Endothelial cell of umbilical vein (primary cell): ENCODE data around the gene TIMM10. TPM values are rescaled to one million over a fixed set of nuclear protein-coding genes. Genes with fewer than 3 reads are reported as not detected.

Source experiments
- BruUV-seq: library from RNA; stranded (reverse); fragments of 400-500 nt; replicated peaks from 2 replicates; lab custom pipeline; 2021; lab: Mats Ljungman, UMichigan
- CTCF ChIA-PET: fragments of 300-600, 350-600 bp; sonication (Branson Sonifier 250); formaldehyde crosslinking; loops from one replicate; lab custom pipeline; 2021; ENCODE audit warnings: antibody characterized with exemption, inconsistent platforms; lab: Charles Lee
- POLR2A ChIA-PET: fragments of 300-600, 350-600 bp; sonication (Branson Sonifier 250); formaldehyde crosslinking; loops from one replicate; lab custom pipeline; 2021; ENCODE audit warnings: antibody characterized with exemption, inconsistent platforms; lab: Charles Lee
- DNase-seq: peaks from one replicate; pipeline ENCODE4 v3.0.0-alpha.2; 2011; ENCODE audit warnings: low read depth, low spot score
- FAIRE-seq: peaks from 2 replicates; lab custom pipeline; 2011; peaks lifted over from hg19 to GRCh38; lab: Jason Lieb, UNC
- H2AFZ ChIP-seq: 2 replicates; pipeline ENCODE4 v1.6.0; 2012; ENCODE audit warnings: low read depth, low read length, control low read depth, inconsistent platforms
- H3K27ac ChIP-seq: 2 replicates; pipeline ENCODE4 v1.5.1; 2011; ENCODE audit warnings: low read depth, mild to moderate bottlenecking, control low read depth, low read length, moderate library complexity; ENCODE audit not compliant: insufficient read depth
- H3K27me3 ChIP-seq, 2 experiments: 2 replicates each; pipeline versions ENCODE4 v1.6.0 to v1.6.1; 2011; ENCODE audit warnings: low read length in 2 of 2, mixed read lengths in 1 of 2; ENCODE audit not compliant: control insufficient read depth in 2 of 2, insufficient read depth in 2 of 2
- H3K36me3 ChIP-seq, 2 experiments: 2 replicates in 1 of 2; 3 replicates in 1 of 2; pipeline ENCODE4 v1.5.1; 2011; ENCODE audit warnings: low read length in 2 of 2, mild to moderate bottlenecking in 1 of 2, moderate library complexity in 1 of 2; ENCODE audit not compliant: control insufficient read depth in 2 of 2, insufficient read depth in 2 of 2; ENCODE audit errors: extremely low read depth in 1 of 2
- H3K4me1 ChIP-seq: 3 replicates; pipeline ENCODE4 v1.5.1; 2011; ENCODE audit warnings: mild to moderate bottlenecking, low read length; ENCODE audit not compliant: control insufficient read depth, insufficient read depth; ENCODE audit errors: extremely low read depth
- H3K4me2 ChIP-seq: 2 replicates; pipeline ENCODE4 v1.6.1; 2011; ENCODE audit warnings: low read length, control low read depth, mixed read lengths; ENCODE audit not compliant: insufficient read depth
- H3K4me3 ChIP-seq, 3 experiments: fragments of 200-600 bp in 1 of 3; sonication (generic), shearing (Covaris generic) in 1 of 3; replicated peaks in 1 of 3; 2 replicates each; pipeline ENCODE4 v1.5.1; 2011 to 2016; ENCODE audit warnings: control low read depth in 3 of 3, low read length in 3 of 3, mild to moderate bottlenecking in 2 of 3, inconsistent platforms in 1 of 3, low read depth in 1 of 3, moderate library complexity in 1 of 3; ENCODE audit not compliant: insufficient read depth in 1 of 3
- H3K79me2 ChIP-seq: 2 replicates; pipeline ENCODE4 v1.6.0; 2012; ENCODE audit warnings: low read length, inconsistent platforms; ENCODE audit not compliant: control insufficient read depth, insufficient read depth
- H3K9ac ChIP-seq: replicated peaks from 2 replicates; pipeline ENCODE3; 2011; ENCODE audit warnings: low read length, control low read depth; ENCODE audit not compliant: insufficient read depth; ENCODE audit errors: extremely low read depth
- H3K9me1 ChIP-seq: replicated peaks from 3 replicates; pipeline ENCODE4 v1.6.0; 2011; ENCODE audit warnings: mild to moderate bottlenecking, low read length; ENCODE audit not compliant: control insufficient read depth, insufficient read depth; ENCODE audit errors: extremely low read depth
- H3K9me3 ChIP-seq: replicated peaks from 2 replicates; pipeline ENCODE4 v1.5.1; 2012; ENCODE audit warnings: low read length, inconsistent platforms; ENCODE audit not compliant: control insufficient read depth, insufficient read depth
- H4K20me1 ChIP-seq: replicated peaks from 2 replicates; pipeline ENCODE3; 2011; ENCODE audit warnings: mild to moderate bottlenecking, low read length; ENCODE audit not compliant: control insufficient read depth, insufficient read depth; ENCODE audit errors: extremely low read depth
- EZH2 ChIP-seq: IDR thresholded peaks from 2 replicates; pipeline ENCODE4 v1.6.1; 2012; ENCODE audit warnings: borderline replicate concordance, low read depth, mild to moderate bottlenecking, moderate library complexity, low read length, inconsistent platforms; ENCODE audit not compliant: severe bottlenecking
- FOS ChIP-seq: IDR thresholded peaks from 2 replicates; pipeline ENCODE4 v1.6.1; 2011; ENCODE audit warnings: mild to moderate bottlenecking, low read length, moderate library complexity, borderline replicate concordance; ENCODE audit not compliant: insufficient read depth
- GATA2 ChIP-seq: IDR thresholded peaks from 2 replicates; pipeline ENCODE4 v1.7.0; 2011; ENCODE audit warnings: low read depth, mild to moderate bottlenecking, moderate library complexity, mixed read lengths, low read length; ENCODE audit not compliant: insufficient read length, insufficient read depth
- JUN ChIP-seq: IDR thresholded peaks from 2 replicates; pipeline ENCODE4 v1.6.1; 2011; ENCODE audit warnings: borderline replicate concordance, low read depth; ENCODE audit not compliant: insufficient read length, insufficient read depth
- MAX ChIP-seq: IDR thresholded peaks from 2 replicates; pipeline ENCODE4 v1.6.1; 2011; ENCODE audit not compliant: insufficient read depth, insufficient read length
- MYC ChIP-seq: IDR thresholded peaks from one replicate; pipeline ENCODE4 v1.6.1; 2011; ENCODE audit warnings: mild to moderate bottlenecking, low read depth, low read length
- POLR2A ChIP-seq: IDR thresholded peaks from 2 replicates; pipeline ENCODE4 v1.6.1; 2012; ENCODE audit warnings: low read depth, mild to moderate bottlenecking, control low read depth, low read length
- POLR2AphosphoS5 ChIP-seq: IDR thresholded peaks from 2 replicates; pipeline ENCODE4 v1.6.1; 2012; ENCODE audit warnings: low read depth, mild to moderate bottlenecking, control low read depth, low read length, moderate library complexity; ENCODE audit not compliant: insufficient read depth
- dilution Hi-C: fragments of 300-500 bp; cut with MboI; formaldehyde crosslinking; loops from one replicate; pipeline ENCODE4 v1.15.0; 2019; ENCODE audit warnings: low sequenced_read_pairs; ENCODE audit not compliant: extremely low pct_ligation_motif_present
- intact Hi-C: fragments of 100-400 bp; cut with micrococcal nuclease; formaldehyde crosslinking; loops from one replicate; pipeline ENCODE4 v1.10.0; 2022
- polyA plus RNA-seq, 4 experiments: library from polyadenylated mRNA; depleted of rRNA in 3 of 4; stranded (reverse) in 3 of 4; unstranded in 1 of 4; fragments of >200 nt; gene quantifications; 2 replicates each; pipeline versions ENCODE4 v1.2.1 to v1.2.3, GENCODE V29; 2011 to 2012; ENCODE audit warnings: missing spikeins in 1 of 4
- total RNA-seq: library from RNA; stranded (reverse); gene quantifications from 2 replicates; pipeline ENCODE4 v1.2.3, GENCODE V29; 2021
- TF ChIP-seq, protein P1 (sequence below), 2 donors: IDR thresholded peaks; 1 replicate in 1 of 2; 2 replicates in 1 of 2; pipeline ENCODE4 v1.5.1; 2011; ENCODE audit warnings: low read length in 2 of 2, mild to moderate bottlenecking in 2 of 2, moderate library complexity in 2 of 2, control low read depth in 1 of 2, inconsistent platforms in 1 of 2, low read depth in 1 of 2; ENCODE audit not compliant: insufficient read depth in 1 of 2; ENCODE audit errors: extremely low read depth in 1 of 2

The TIMM10 gene
- total and polyA plus RNA-seq, 2 donors (not counting 3 experiments of a cell fraction or from before 2014, with no cell fraction given) = 64.2 to 128 TPM

GRCh38 chr11:57479911-57480310, 50.6 kb downstream of the TIMM10 start:
- no TSS peak for BruUV-seq
- no peak for FAIRE-seq
- intact Hi-C loops = loop anchor here (1.0 kb wide), 2 partner anchors 23 to 135 kb away; no protein-coding TSS in a partner anchor

DNA sequence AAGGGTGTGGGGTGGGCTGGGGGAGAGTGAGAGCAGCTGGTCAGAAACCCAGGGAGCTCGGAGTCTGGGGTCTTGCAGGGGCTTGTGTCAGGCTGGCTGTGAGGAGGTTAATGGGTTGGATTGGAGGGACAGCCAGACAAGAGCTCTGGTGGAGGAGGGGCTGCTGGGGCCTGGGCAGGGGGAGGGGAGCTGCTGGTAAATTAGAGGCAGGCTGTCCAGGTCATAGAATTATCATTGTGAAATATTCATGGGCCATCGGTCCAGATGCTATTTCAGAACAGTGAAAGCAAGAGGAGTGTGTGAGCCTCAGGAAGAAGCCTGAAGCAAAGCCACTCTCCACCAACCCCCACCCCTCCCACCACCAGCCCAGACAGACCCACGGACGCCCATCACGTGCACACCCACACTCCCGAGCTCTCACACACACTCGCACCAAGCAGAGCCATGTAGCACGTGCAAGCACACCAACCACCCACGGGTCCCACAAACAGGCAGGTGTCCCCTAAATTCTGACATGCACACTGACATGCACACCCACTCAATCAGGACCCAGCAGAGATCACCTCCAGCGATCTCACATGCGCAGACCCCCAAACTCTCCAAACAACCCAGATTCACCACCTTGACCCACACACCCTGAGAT, 51.4 kb downstream of the TIMM10 start:
- Histone ChIP-seq H3K27me3 (peaks cover 8 to 30% of the 10 kb centered on the region in 2 experiments), H4K20me1 (no peaks in the 10 kb centered on the region), H3K79me2 (no peaks in the 10 kb centered on the region), H3K4me1 (peaks cover 11% of the 10 kb centered on the region), H3K4me2 (no peak overlapping the region), H2AFZ (no peak overlapping the region), H3K4me3 (no peak overlapping the region), H3K9me3 (no peaks in the 10 kb centered on the region), H3K9me1 (no peaks in the 10 kb centered on the region), H3K9ac (no peak overlapping the region), H3K27ac (no peak overlapping the region), H3K36me3 (no peaks in the 10 kb centered on the region)
- BruUV-seq = no TSS peak
- no peak for TF ChIP-seq POLR2AphosphoS5
- TF ChIP-seq, protein P1, sequence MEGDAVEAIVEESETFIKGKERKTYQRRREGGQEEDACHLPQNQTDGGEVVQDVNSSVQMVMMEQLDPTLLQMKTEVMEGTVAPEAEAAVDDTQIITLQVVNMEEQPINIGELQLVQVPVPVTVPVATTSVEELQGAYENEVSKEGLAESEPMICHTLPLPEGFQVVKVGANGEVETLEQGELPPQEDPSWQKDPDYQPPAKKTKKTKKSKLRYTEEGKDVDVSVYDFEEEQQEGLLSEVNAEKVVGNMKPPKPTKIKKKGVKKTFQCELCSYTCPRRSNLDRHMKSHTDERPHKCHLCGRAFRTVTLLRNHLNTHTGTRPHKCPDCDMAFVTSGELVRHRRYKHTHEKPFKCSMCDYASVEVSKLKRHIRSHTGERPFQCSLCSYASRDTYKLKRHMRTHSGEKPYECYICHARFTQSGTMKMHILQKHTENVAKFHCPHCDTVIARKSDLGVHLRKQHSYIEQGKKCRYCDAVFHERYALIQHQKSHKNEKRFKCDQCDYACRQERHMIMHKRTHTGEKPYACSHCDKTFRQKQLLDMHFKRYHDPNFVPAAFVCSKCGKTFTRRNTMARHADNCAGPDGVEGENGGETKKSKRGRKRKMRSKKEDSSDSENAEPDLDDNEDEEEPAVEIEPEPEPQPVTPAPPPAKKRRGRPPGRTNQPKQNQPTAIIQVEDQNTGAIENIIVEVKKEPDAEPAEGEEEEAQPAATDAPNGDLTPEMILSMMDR (IDR thresholded peaks at IDR 0.05; ENCODE audit: extremely low read depth in 1 of 2, insufficient read depth in 1 of 2, low read depth in 1 of 2, low read length in 2 of 2) = no peak
- no peak for TF ChIP-seq JUN
- no peak for TF ChIP-seq MYC
- TF ChIP-seq EZH2 = no peak
- no peak for TF ChIP-seq FOS
- no peak for TF ChIP-seq MAX
- no peak for TF ChIP-seq POLR2A
- TF ChIP-seq GATA2 = no peak
- FAIRE-seq (no peak), DNase-seq (no peak)
- intact Hi-C loops = no loop called here
- dilution Hi-C loops = no loop called here
- ChIA-PET CTCF (interaction anchor here (0.6 to 9.9 kb wide), 10 partner anchors 14 to 133 kb away, joined by 3 to 152 read pairs (median 4); partner anchors contain the start of genes RTN4RL2 and SLC43A1), POLR2A (no interaction called here)

More at GRCh38 chr11:57479911-57480310, 50.6 kb downstream of the TIMM10 start:
- H3K4me2 ChIP-seq = no peak overlapping the region
- ChIA-PET POLR2A (no interaction called here), CTCF (interaction anchor here (0.9 to 9.9 kb wide), 8 partner anchors 14 to 134 kb away, joined by 3 to 152 read pairs (median 6); partner anchors contain the start of genes RTN4RL2 and SLC43A1)
- no peak overlapping the region for H3K4me3 ChIP-seq
- TF ChIP-seq, protein P1 (IDR thresholded peaks at IDR 0.05; ENCODE audit: extremely low read depth in 1 of 2, insufficient read depth in 1 of 2, low read depth in 1 of 2, low read length in 2 of 2) = no peak
- no peaks in the 10 kb centered on the region for H3K36me3 ChIP-seq
- no peaks in the 10 kb centered on the region for H3K79me2 ChIP-seq
- no peak overlapping the region for H3K9ac ChIP-seq
- no peak overlapping the region for H3K27ac ChIP-seq
- no peaks in the 10 kb centered on the region for H3K9me3 ChIP-seq
- peaks cover 11% of the 10 kb centered on the region for H3K4me1 ChIP-seq
- H4K20me1 ChIP-seq = no peaks in the 10 kb centered on the region
- H3K9me1 ChIP-seq = no peaks in the 10 kb centered on the region
- H2AFZ ChIP-seq = no peak overlapping the region
- peaks cover 8 to 30% of the 10 kb centered on the region in 2 experiments for H3K27me3 ChIP-seq
- dilution Hi-C loops = no loop called here
- DNase-seq = no peak
